ENCODE measurements around the gene SHC3. TPM values are rescaled to one million over a fixed set of nuclear protein-coding genes. Genes with fewer than 3 reads are reported as not detected.

Gene SHC3
- total RNA-seq, 4 donors from 2014 or later, result 0.38 to 9.3 (median 4.4) TPM

DNA sequence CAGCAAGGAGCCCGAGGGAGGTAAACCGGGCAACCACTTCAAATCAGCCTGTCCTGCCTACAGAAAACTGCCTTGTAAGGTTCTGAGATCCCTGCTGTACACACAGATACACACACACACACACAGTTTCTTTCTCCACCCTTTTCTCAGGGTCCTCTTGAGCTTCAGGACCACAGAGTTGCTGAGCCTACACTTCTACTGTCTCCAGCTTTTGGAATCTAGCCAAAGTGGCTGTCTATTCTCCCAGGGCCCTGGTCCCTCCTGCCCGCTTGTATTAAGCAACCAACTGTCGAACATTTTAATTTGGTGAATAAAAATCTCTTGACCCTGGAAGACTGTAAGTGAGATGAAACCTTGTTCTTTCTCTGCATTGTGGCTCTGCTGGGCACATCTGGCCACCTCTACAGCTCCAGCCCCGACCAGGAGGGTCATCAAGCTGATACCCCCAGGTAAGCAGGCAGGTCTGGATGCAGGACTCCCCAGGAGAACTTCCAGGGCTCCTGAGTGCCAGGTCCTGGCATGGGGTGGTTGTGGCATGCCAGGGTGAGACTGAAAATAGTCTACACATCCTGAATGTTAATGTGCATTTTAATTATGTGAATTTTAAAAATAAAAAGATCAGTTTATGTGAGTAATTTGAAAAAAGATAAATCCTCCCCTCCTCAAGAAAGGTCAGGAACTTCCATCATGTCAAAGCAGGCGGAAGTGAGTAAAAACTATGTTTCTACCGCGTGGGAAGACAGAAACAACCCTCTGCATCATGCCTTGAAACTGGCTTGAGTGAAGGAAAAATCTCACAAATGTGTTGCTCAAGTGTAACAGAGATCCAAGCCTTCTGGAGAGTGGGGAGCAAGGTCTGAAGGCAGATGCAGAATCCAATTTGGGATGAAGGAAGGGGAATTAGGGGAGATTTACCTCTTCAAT is 202.4 kb downstream of the SHC3 start:
- intact Hi-C loops (cut with DNase I), result no loop called here
- Histone ChIP-seq H3K27me3 (no peaks in the 10 kb centered on the region), H3K9me3 (no peaks in the 10 kb centered on the region), H3K4me3 (no peak overlapping the region), H3K4me1 (peaks cover 0 to 6% (median 0%) of the 10 kb centered on the region in 3 donors), H3K36me3 (no peaks in the 10 kb centered on the region), H3K27ac (no peak overlapping the region)
- 65 to 66% methylated on average over 7 of the region's 8 CpGs for WGBS, 2 donors
- TF ChIP-seq POLR2A (IDR thresholded peaks at IDR 0.05), result no peak
- TF ChIP-seq, protein P1, sequence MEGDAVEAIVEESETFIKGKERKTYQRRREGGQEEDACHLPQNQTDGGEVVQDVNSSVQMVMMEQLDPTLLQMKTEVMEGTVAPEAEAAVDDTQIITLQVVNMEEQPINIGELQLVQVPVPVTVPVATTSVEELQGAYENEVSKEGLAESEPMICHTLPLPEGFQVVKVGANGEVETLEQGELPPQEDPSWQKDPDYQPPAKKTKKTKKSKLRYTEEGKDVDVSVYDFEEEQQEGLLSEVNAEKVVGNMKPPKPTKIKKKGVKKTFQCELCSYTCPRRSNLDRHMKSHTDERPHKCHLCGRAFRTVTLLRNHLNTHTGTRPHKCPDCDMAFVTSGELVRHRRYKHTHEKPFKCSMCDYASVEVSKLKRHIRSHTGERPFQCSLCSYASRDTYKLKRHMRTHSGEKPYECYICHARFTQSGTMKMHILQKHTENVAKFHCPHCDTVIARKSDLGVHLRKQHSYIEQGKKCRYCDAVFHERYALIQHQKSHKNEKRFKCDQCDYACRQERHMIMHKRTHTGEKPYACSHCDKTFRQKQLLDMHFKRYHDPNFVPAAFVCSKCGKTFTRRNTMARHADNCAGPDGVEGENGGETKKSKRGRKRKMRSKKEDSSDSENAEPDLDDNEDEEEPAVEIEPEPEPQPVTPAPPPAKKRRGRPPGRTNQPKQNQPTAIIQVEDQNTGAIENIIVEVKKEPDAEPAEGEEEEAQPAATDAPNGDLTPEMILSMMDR (IDR thresholded peaks at IDR 0.05), result no peak
- no peak for DNase-seq

GRCh38 chr9:88974641-88975040 is 204.0 kb downstream of the SHC3 start:
- H3K4me1 ChIP-seq, result no peaks in the 10 kb centered on the region
- intact Hi-C loops (cut with DNase I), result no loop called here
- DNase-seq, result no peak
- 84 to 89% methylated on average over 7 of the region's 7 CpGs for WGBS, 2 donors
- no peaks in the 10 kb centered on the region for H3K9me3 ChIP-seq
- no peaks in the 10 kb centered on the region for H3K36me3 ChIP-seq
- no peaks in the 10 kb centered on the region for H3K27me3 ChIP-seq
- no peak overlapping the region for H3K27ac ChIP-seq
- no peak overlapping the region for H3K4me3 ChIP-seq
- TF ChIP-seq POLR2A (IDR thresholded peaks at IDR 0.05), result no peak
- TF ChIP-seq, protein P1 (IDR thresholded peaks at IDR 0.05), result no peak

- WGBS, 2 donors, result 92 to 93% methylated on average over 6 to 12 of the region's 12 CpGs
- Histone ChIP-seq H3K27ac (no peak overlapping the region), H3K36me3 (no peaks in the 10 kb centered on the region), H3K4me3 (no peak overlapping the region), H3K4me1 (no peaks in the 10 kb centered on the region), H3K27me3 (no peaks in the 10 kb centered on the region), H3K9me3 (no peaks in the 10 kb centered on the region)
- intact Hi-C loops (cut with DNase I), result no loop called here
- no peak for TF ChIP-seq POLR2A (IDR thresholded peaks at IDR 0.05)
- TF ChIP-seq, protein P1 (IDR thresholded peaks at IDR 0.05), result no peak
- DNase-seq, result no peak
Observed at GRCh38 chr9:88973281-88974045, 205.2 kb downstream of the SHC3 start.

DNA sequence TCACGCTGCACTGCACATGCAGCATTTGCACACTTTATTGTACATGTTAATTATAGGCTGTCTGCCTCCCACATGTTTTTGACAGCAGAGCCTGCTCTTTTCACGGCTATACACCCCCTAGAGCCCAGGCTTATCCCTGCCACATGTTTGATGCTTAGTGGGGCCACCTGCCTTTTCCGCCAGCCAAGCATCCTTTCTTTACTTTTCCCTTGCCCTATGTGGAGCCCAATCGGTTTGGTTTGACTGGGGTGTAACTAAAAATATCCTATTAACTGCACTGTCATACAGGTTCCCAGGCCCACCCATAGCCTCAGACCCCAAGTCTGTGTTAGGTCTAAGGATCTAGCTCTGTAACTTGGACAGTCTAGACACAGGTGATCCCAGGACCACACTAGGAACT is 206.2 kb downstream of the SHC3 start:
- intact Hi-C loops (cut with DNase I), result no loop called here
- no peak overlapping the region for H3K4me3 ChIP-seq
- 81 to 85% methylated on average over 4 of the region's 4 CpGs for WGBS, 2 donors
- H3K27ac ChIP-seq, result no peak overlapping the region
- no peaks in the 10 kb centered on the region for H3K36me3 ChIP-seq
- no peaks in the 10 kb centered on the region for H3K27me3 ChIP-seq
- TF ChIP-seq, protein P1 (IDR thresholded peaks at IDR 0.05), result no peak
- TF ChIP-seq POLR2A (IDR thresholded peaks at IDR 0.05), result no peak
- no peaks in the 10 kb centered on the region for H3K4me1 ChIP-seq
- no peaks in the 10 kb centered on the region for H3K9me3 ChIP-seq
- DNase-seq, result no peak

All from esophagus squamous epithelium (tissue), 5 donors.